ENCODE data around the gene TXNIP.

The TXNIP gene

GRCh38 chr1:145978854-145979745 lies 17.3 kb downstream of the TXNIP start:
- Histone ChIP-seq H3K4me3 (ENCODE audit: insufficient read depth in 1 of 2, low read depth in 1 of 2, low read length in 2 of 2) (peak overlapping the region in 1 of 2 experiments; percentile 58), H3K27ac (ENCODE audit: low read length, poor library complexity, severe bottlenecking) (peak overlapping the region; percentile 93), H3K14ac (ENCODE audit: low read length in 2 of 2) (peak overlapping the region in 1 of 2 experiments; percentile 85), H3K4ac (ENCODE audit: low read depth in 1 of 2, low read length in 2 of 2) (peak overlapping the region; percentile 18 to 99), H2BK15ac (ENCODE audit: low read depth, poor library complexity, severe bottlenecking) (no peak overlapping the region), H3K18ac (ENCODE audit: low read depth in 1 of 2, low read length in 2 of 2) (peak overlapping the region; percentile 58 to 93), H2BK12ac (ENCODE audit: low read length in 2 of 2) (peak overlapping the region; percentile 12 to 95), H3K27me3 (ENCODE audit: control insufficient read depth in 1 of 2, insufficient read depth in 1 of 2, low read length in 2 of 2) (no peaks in the 10 kb centered on the region), H3K4me2 (ENCODE audit: low read length, poor library complexity, severe bottlenecking) (peak overlapping the region; percentile 8), H2BK120ac (ENCODE audit: low read depth, low read length) (peak overlapping the region; percentile 85), H3K9me3 (ENCODE audit: control insufficient read depth, low read length) (no peaks in the 10 kb centered on the region), H4K91ac (ENCODE audit: low read length) (peak overlapping the region; percentile 73), H2AK5ac (ENCODE audit: low read length, severe bottlenecking) (peak overlapping the region; percentile 21), H3K79me1 (replicated peaks; ENCODE audit: low read length, poor library complexity, severe bottlenecking) (peaks cover 10% of the 10 kb centered on the region), H3K9ac (ENCODE audit: low read length) (peak overlapping the region; percentile 89), H2BK5ac (ENCODE audit: low read depth, low read length, poor library complexity, severe bottlenecking) (peak overlapping the region; percentile 60), H3K23ac (ENCODE audit: low read length in 2 of 2) (peak overlapping the region in 1 of 2 experiments; percentile 56), H4K8ac (ENCODE audit: low read length) (peak overlapping the region; percentile 41), H2AFZ (ENCODE audit: low read depth, low read length) (no peak overlapping the region), H3K4me1 (ENCODE audit: control insufficient read depth, insufficient read depth, low read depth, low read length) (peaks cover 12% of the 10 kb centered on the region), H3K36me3 (ENCODE audit: control insufficient read depth in 1 of 2, insufficient read depth in 2 of 2, low read depth in 1 of 2, low read length in 2 of 2) (peaks cover 3 to 5% of the 10 kb centered on the region in 2 experiments)
- peak; percentile 100 for DNase-seq
- WGBS = 2% methylated on average over 9 of the region's 9 CpGs

- Histone ChIP-seq H2BK12ac (ENCODE audit: low read length in 2 of 2) (no peak overlapping the region), H3K9me3 (ENCODE audit: control insufficient read depth, low read length) (no peaks in the 10 kb centered on the region), H2AFZ (ENCODE audit: low read depth, low read length) (no peak overlapping the region), H4K91ac (ENCODE audit: low read length) (no peak overlapping the region), H3K4me2 (ENCODE audit: low read length, poor library complexity, severe bottlenecking) (no peak overlapping the region), H3K14ac (ENCODE audit: low read length in 2 of 2) (no peak overlapping the region), H2BK120ac (ENCODE audit: low read depth, low read length) (peak overlapping the region; percentile 39), H4K8ac (ENCODE audit: low read length) (no peak overlapping the region), H3K79me1 (replicated peaks; ENCODE audit: low read length, poor library complexity, severe bottlenecking) (peaks cover 10% of the 10 kb centered on the region), H3K18ac (ENCODE audit: low read depth in 1 of 2, low read length in 2 of 2) (peak overlapping the region; percentile 58 to 93), H3K9ac (ENCODE audit: low read length) (peak overlapping the region; percentile 88), H2BK15ac (ENCODE audit: low read depth, poor library complexity, severe bottlenecking) (no peak overlapping the region), H2BK5ac (ENCODE audit: low read depth, low read length, poor library complexity, severe bottlenecking) (peak overlapping the region; percentile 60), H3K4me1 (ENCODE audit: control insufficient read depth, insufficient read depth, low read depth, low read length) (peaks cover 12% of the 10 kb centered on the region), H3K4me3 (ENCODE audit: insufficient read depth in 1 of 2, low read depth in 1 of 2, low read length in 2 of 2) (peak overlapping the region in 1 of 2 experiments; percentile 57), H3K27ac (ENCODE audit: low read length, poor library complexity, severe bottlenecking) (peak overlapping the region; percentile 92), H2AK5ac (ENCODE audit: low read length, severe bottlenecking) (peak overlapping the region; percentile 21), H3K36me3 (ENCODE audit: control insufficient read depth in 1 of 2, insufficient read depth in 2 of 2, low read depth in 1 of 2, low read length in 2 of 2) (peaks cover 3 to 5% of the 10 kb centered on the region in 2 experiments), H3K27me3 (ENCODE audit: control insufficient read depth in 1 of 2, insufficient read depth in 1 of 2, low read length in 2 of 2) (no peaks in the 10 kb centered on the region), H3K23ac (ENCODE audit: low read length in 2 of 2) (no peak overlapping the region), H3K4ac (ENCODE audit: low read depth in 1 of 2, low read length in 2 of 2) (peak overlapping the region in 1 of 2 experiments; percentile 99)
- DNase-seq = no peak
These were observed 17.9 kb downstream of the TXNIP start for GRCh38 chr1:145978471-145978853.

GRCh38 chr1:145977486-145978470 lies 18.6 kb downstream of the TXNIP start:
- DNase-seq = peak; percentile 82
- H3K23ac ChIP-seq (ENCODE audit: low read length in 2 of 2) = no peak overlapping the region
- no peak overlapping the region for H3K14ac ChIP-seq (ENCODE audit: low read length in 2 of 2)
- no peak overlapping the region for H2BK5ac ChIP-seq (ENCODE audit: low read depth, low read length, poor library complexity, severe bottlenecking)
- WGBS = 30% methylated on average over 7 of the region's 9 CpGs
- H3K18ac ChIP-seq (ENCODE audit: low read depth in 1 of 2, low read length in 2 of 2) = peak overlapping the region; percentile 74 to 80
- no peak overlapping the region for H2AFZ ChIP-seq (ENCODE audit: low read depth, low read length)
- peak overlapping the region; percentile 92 for H3K27ac ChIP-seq (ENCODE audit: low read length, poor library complexity, severe bottlenecking)
- peak overlapping the region; percentile 44 for H4K91ac ChIP-seq (ENCODE audit: low read length)
- H2BK15ac ChIP-seq (ENCODE audit: low read depth, poor library complexity, severe bottlenecking) = peak overlapping the region; percentile 34
- peaks cover 13% of the 10 kb centered on the region for H3K4me1 ChIP-seq (ENCODE audit: control insufficient read depth, insufficient read depth, low read depth, low read length)
- peak overlapping the region in 1 of 2 experiments; percentile 57 for H3K4me3 ChIP-seq (ENCODE audit: insufficient read depth in 1 of 2, low read depth in 1 of 2, low read length in 2 of 2)
- peak overlapping the region; percentile 75 for H2AK5ac ChIP-seq (ENCODE audit: low read length, severe bottlenecking)
- H3K27me3 ChIP-seq (ENCODE audit: control insufficient read depth in 1 of 2, insufficient read depth in 1 of 2, low read length in 2 of 2) = no peaks in the 10 kb centered on the region
- H3K79me1 ChIP-seq (replicated peaks; ENCODE audit: low read length, poor library complexity, severe bottlenecking) = peaks cover 10% of the 10 kb centered on the region
- H2BK12ac ChIP-seq (ENCODE audit: low read length in 2 of 2) = peak overlapping the region; percentile 81 to 93
- H2BK120ac ChIP-seq (ENCODE audit: low read depth, low read length) = peak overlapping the region; percentile 22
- H3K36me3 ChIP-seq (ENCODE audit: control insufficient read depth in 1 of 2, insufficient read depth in 2 of 2, low read depth in 1 of 2, low read length in 2 of 2) = peaks cover 3 to 5% of the 10 kb centered on the region in 2 experiments
- peak overlapping the region in 1 of 2 experiments; percentile 80 for H3K4ac ChIP-seq (ENCODE audit: low read depth in 1 of 2, low read length in 2 of 2)
- H3K9me3 ChIP-seq (ENCODE audit: control insufficient read depth, low read length) = no peaks in the 10 kb centered on the region
- H4K8ac ChIP-seq (ENCODE audit: low read length) = peak overlapping the region; percentile 55
- peak overlapping the region; percentile 88 for H3K9ac ChIP-seq (ENCODE audit: low read length)
- H3K4me2 ChIP-seq (ENCODE audit: low read length, poor library complexity, severe bottlenecking) = no peak overlapping the region

All from mesenchymal stem cell (in vitro differentiated cells and primary cell).